Pancreas (tissue), 10 donors: ENCODE results near the gene HECTD2. TPM values are rescaled to one million over a fixed set of nuclear protein-coding genes. Genes with fewer than 3 reads are reported as not detected.

Source experiments
- ATAC-seq, 4 donors: fragments of 200-7000 bp; cut with Tn5 transposase; one replicate each; pipeline versions ENCODE4 v1.8.0 to v1.9.1; 2020; ENCODE audit warnings: mild to moderate bottlenecking in 4 of 4, moderate library complexity in 4 of 4
- DNase-seq, 6 donors: peaks; one replicate each; pipeline ENCODE4 v3.0.0-alpha.2; 2020
- FAIRE-seq: peaks from 2 replicates; lab custom pipeline; 2012; peaks lifted over from hg19 to GRCh38; lab: Jason Lieb, UNC
- H3K27ac ChIP-seq, 4 donors: fragments of 200-600 bp; sonication (generic); 1 replicate in 3 of 4; 2 replicates in 1 of 4; pipeline versions ENCODE4 v1.5.0 to v1.8.0; 2020
- H3K27me3 ChIP-seq, 4 donors: fragments of 200-600 bp; one replicate each; pipeline ENCODE4 v1.8.0; 2021
- H3K36me3 ChIP-seq, 3 donors: fragments of 200-600 bp; sonication (generic) in 1 of 3; one replicate each; pipeline versions ENCODE4 v1.5.0 to v1.8.0; 2020 to 2021
- H3K4me1 ChIP-seq, 3 donors: fragments of 200-600 bp; one replicate each; pipeline ENCODE4 v1.8.0; 2021
- H3K4me3 ChIP-seq, 4 donors: fragments of 200-600 bp; sonication (generic) in 2 of 4; one replicate each; pipeline versions ENCODE4 v1.5.0 to v1.8.0; 2020 to 2021
- H3K9me3 ChIP-seq, 4 donors: fragments of 200-600 bp; one replicate each; pipeline ENCODE4 v1.8.0; 2021
- WGBS, 2 donors: extraction: QIAGEN DNeasy Blood & Tissue Kit; methylation state at CpG; one replicate each; pipeline ENCODE4 v1.1.7; 2013; 5-methylcytosine and 5-hydroxymethylcytosine counted together
- intact Hi-C, 3 donors: fragments of 100-400 bp; cut with DNase I; formaldehyde crosslinking; loops; one replicate each; pipeline versions ENCODE4 v1.11.1 to v1.14.2; 2022
- polyA plus RNA-seq, 2 donors: library from polyadenylated mRNA; stranded (reverse); fragments of 200-250 nt; gene quantifications; one replicate each; pipeline ENCODE4 v1.2.3, GENCODE V29; 2013
- total RNA-seq, 6 donors: library from RNA; stranded (reverse); fragmentation: NEBNext Ultra II Directional in 4 of 6; extraction: Animal tissue kit (Norgen Biotek cat#: 25700) in 4 of 6; gene quantifications; one replicate each; pipeline versions ENCODE4 v1.2.1 to v1.2.4, GENCODE V29; 2021 to 2023
- TF ChIP-seq, protein P1 (sequence below), 4 donors: fragments of 200-600 bp; sonication (generic) in 3 of 4; IDR thresholded peaks; one replicate each; pipeline versions ENCODE4 v1.5.0 to v1.8.0; 2021; ENCODE audit warnings: antibody characterized with exemption in 4 of 4
- donor health status: healthy with polysubstance abuse.
- donor health status: DM: no; HTN: no; CAD: no; lungs with moderate emphysema.
- donor health status: DM: no; HTN: no; CAD: no.
- donor health status: control.
- donor health status: control.
- donor health status: Bipolar disorder and iron deficiency.
- donor health status: DM: yes; HTN: yes; CAD: no.
- donor health status: DM: no; HTN: no; CAD: no.
- donor health status: DM: no; HTN: no; CAD: no.
- donor health status: DM: yes; HTN: yes; CAD: no.

Gene HECTD2
- total and polyA plus RNA-seq, 8 donors = 2.9 to 7.8 (median 4.8) TPM

DNA sequence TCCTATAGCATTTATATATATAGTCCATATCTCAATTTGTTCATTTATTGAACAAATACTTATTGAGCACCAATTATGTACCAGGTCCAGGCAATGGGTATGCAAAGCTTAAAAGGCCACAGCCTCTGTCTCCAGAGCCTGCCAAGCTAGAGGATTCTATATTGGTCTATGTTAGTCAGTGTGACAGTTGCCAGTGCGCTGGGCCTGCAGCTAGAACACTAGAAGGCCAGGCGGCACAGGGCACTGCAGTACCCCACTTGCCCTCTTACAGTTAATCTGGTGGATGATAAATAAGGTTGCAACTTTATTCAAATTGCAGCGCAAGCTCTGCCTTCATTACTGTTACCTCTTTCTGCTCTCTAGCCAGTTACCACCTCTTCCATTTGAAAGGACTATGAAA is 153.9 kb downstream of the HECTD2 start:
- ATAC-seq (no peak), DNase-seq (no peak), FAIRE-seq (no peak)
- intact Hi-C loops = no loop called here
- 98 to 99% methylated on average over 3 of the region's 3 CpGs for WGBS, 2 donors
- Histone ChIP-seq H3K4me3 (no peak overlapping the region), H3K27ac (no peak overlapping the region), H3K36me3 (no peaks in the 10 kb centered on the region), H3K27me3 (no peaks in the 10 kb centered on the region), H3K4me1 (no peaks in the 10 kb centered on the region), H3K9me3 (no peaks in the 10 kb centered on the region)
- TF ChIP-seq, protein P1, sequence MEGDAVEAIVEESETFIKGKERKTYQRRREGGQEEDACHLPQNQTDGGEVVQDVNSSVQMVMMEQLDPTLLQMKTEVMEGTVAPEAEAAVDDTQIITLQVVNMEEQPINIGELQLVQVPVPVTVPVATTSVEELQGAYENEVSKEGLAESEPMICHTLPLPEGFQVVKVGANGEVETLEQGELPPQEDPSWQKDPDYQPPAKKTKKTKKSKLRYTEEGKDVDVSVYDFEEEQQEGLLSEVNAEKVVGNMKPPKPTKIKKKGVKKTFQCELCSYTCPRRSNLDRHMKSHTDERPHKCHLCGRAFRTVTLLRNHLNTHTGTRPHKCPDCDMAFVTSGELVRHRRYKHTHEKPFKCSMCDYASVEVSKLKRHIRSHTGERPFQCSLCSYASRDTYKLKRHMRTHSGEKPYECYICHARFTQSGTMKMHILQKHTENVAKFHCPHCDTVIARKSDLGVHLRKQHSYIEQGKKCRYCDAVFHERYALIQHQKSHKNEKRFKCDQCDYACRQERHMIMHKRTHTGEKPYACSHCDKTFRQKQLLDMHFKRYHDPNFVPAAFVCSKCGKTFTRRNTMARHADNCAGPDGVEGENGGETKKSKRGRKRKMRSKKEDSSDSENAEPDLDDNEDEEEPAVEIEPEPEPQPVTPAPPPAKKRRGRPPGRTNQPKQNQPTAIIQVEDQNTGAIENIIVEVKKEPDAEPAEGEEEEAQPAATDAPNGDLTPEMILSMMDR (IDR thresholded peaks at IDR 0.05) = no peak

Other genes with a start within 250 kb of the HECTD2 start
- gene PCGF5, start 189.7 kb upstream of the HECTD2 start, total RNA-seq = 10 to 100 TPM; 13.3 to 23.2 (median 17.7) TPM
- 10 to 100 TPM; 12.7 to 14.6 TPM for gene PCGF5, start 189.7 kb upstream of the HECTD2 start, polyA plus RNA-seq
- 10 to 100 TPM in 5 of 6 donors, 1 to 10 TPM in 1; 7.1 to 27.5 (median 17.3) TPM for gene PPP1R3C, start 222.7 kb downstream of the HECTD2 start, total RNA-seq
- gene PPP1R3C, start 222.7 kb downstream of the HECTD2 start, polyA plus RNA-seq = 1 to 10 TPM; 3.8 to 5.8 TPM